Body of pancreas (tissue), 4 donors: Measurements from ENCODE around the gene RASL10B.

ENCODE experiments used
- POLR2A ChIP-seq, 3 donors: fragments of 450-650 bp; IDR thresholded peaks; one replicate each; pipeline ENCODE4 v1.6.1; 2016; ENCODE audit warnings: antibody characterized with exemption in 3 of 3, mild to moderate bottlenecking in 2 of 3
- TF ChIP-seq, protein P1 (sequence below), 7 experiments: fragments of 450-650 bp in 4 of 7; fragments of 200-600 bp in 3 of 7; sonication (generic) in 3 of 7; IDR thresholded peaks; one replicate each; pipeline ENCODE4 v1.5.1; 2016 to 2019; ENCODE audit warnings: antibody characterized with exemption in 7 of 7

DNA sequence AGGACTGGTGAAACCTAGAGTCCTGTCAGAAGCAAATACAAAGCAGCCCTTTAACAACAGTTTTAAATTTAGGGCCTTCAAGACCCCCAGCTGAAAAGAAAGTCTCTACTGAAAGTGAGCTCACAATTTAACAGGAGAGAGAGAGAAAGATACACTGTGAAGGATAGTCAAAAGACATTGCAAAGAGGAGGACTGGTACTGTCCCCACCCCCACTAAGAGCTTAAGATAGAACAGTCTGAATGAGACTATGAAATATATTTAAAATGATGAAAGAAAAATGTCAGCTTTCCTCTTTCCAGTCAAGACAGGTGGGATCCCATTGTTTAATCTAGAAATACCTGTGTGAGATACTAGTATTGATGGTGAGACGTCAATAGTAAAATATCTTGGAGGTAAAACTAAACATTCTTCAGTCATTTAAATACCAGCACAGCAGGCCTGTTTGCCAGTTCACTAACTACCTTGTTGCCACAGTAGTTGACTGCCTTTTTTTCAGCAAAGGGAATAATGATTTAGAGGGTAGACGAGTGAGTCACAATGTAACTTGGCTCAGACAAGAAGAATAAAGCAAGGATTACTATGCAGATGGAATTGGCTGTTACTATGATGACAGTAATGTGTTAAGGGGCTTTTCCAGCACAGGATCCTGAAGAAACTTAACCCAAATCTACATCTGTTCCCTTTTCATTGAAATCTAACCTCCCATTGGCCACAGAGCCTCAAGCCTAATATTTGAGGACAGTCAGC lies 47.2 kb upstream of the RASL10B start:
- TF ChIP-seq, protein P1, sequence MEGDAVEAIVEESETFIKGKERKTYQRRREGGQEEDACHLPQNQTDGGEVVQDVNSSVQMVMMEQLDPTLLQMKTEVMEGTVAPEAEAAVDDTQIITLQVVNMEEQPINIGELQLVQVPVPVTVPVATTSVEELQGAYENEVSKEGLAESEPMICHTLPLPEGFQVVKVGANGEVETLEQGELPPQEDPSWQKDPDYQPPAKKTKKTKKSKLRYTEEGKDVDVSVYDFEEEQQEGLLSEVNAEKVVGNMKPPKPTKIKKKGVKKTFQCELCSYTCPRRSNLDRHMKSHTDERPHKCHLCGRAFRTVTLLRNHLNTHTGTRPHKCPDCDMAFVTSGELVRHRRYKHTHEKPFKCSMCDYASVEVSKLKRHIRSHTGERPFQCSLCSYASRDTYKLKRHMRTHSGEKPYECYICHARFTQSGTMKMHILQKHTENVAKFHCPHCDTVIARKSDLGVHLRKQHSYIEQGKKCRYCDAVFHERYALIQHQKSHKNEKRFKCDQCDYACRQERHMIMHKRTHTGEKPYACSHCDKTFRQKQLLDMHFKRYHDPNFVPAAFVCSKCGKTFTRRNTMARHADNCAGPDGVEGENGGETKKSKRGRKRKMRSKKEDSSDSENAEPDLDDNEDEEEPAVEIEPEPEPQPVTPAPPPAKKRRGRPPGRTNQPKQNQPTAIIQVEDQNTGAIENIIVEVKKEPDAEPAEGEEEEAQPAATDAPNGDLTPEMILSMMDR (IDR thresholded peaks at IDR 0.05): no peak
- no peak for TF ChIP-seq POLR2A (IDR thresholded peaks at IDR 0.05)
